ENCODE results near the gene GINM1.

- TF ChIP-seq, protein P1, sequence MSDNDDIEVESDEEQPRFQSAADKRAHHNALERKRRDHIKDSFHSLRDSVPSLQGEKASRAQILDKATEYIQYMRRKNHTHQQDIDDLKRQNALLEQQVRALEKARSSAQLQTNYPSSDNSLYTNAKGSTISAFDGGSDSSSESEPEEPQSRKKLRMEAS (IDR thresholded peaks at IDR 0.05; ENCODE audit: low read depth) = no peak
- no peak for TF ChIP-seq CTCF (IDR thresholded peaks at IDR 0.05)
Observed at GRCh38 chr6:149627672-149628071, 61.5 kb downstream of the GINM1 start.

Data from SK-N-SH (cell line).